ENCODE data around the gene PINK1.

PINK1 gene

GRCh38 chr1:20634065-20634593, 871 bp downstream of the PINK1 start:
- no peak for DNase-seq (ENCODE audit: low read depth)
- H3K4me3 ChIP-seq (ENCODE audit: low read depth, low read length) = peak overlapping the region; percentile 87
- TF ChIP-seq CTCF (conservative IDR thresholded peaks at IDR 0.05; ENCODE audit: low read depth, low read length) = no peak

- TF ChIP-seq CTCF (conservative IDR thresholded peaks at IDR 0.05; ENCODE audit: low read depth, low read length) = no peak
- DNase-seq (ENCODE audit: low read depth) = peak; percentile 72
- H3K4me3 ChIP-seq (ENCODE audit: low read depth, low read length) = peak overlapping the region; percentile 87
Measured at GRCh38 chr1:20634594-20635084, 1.4 kb downstream of the PINK1 start.

- H3K4me3 ChIP-seq (ENCODE audit: low read depth, low read length) = no peak overlapping the region
- no peak for DNase-seq (ENCODE audit: low read depth)
- no peak for TF ChIP-seq CTCF (conservative IDR thresholded peaks at IDR 0.05; ENCODE audit: low read depth, low read length)
Measured at GRCh38 chr1:20636785-20637347, 3.6 kb downstream of the PINK1 start.

GRCh38 chr1:20640183-20640597, 6.9 kb downstream of the PINK1 start:
- H3K4me3 ChIP-seq (ENCODE audit: low read depth, low read length) = no peak overlapping the region
- peak; percentile 73 for DNase-seq (ENCODE audit: low read depth)
- peak; percentile 83 for TF ChIP-seq CTCF (conservative IDR thresholded peaks at IDR 0.05; ENCODE audit: low read depth, low read length)

- H3K4me3 ChIP-seq (ENCODE audit: low read depth, low read length) = no peak overlapping the region
- no peak for TF ChIP-seq CTCF (conservative IDR thresholded peaks at IDR 0.05; ENCODE audit: low read depth, low read length)
- no peak for DNase-seq (ENCODE audit: low read depth)
Measured at GRCh38 chr1:20641975-20642374, 8.7 kb downstream of the PINK1 start.

GRCh38 chr1:20643080-20643479, 9.8 kb downstream of the PINK1 start:
- TF ChIP-seq CTCF (conservative IDR thresholded peaks at IDR 0.05; ENCODE audit: low read depth, low read length) = no peak
- no peak overlapping the region for H3K4me3 ChIP-seq (ENCODE audit: low read depth, low read length)
- DNase-seq (ENCODE audit: low read depth) = no peak

GRCh38 chr1:20644416-20644815, 11.2 kb downstream of the PINK1 start:
- no peak for DNase-seq (ENCODE audit: low read depth)
- no peak overlapping the region for H3K4me3 ChIP-seq (ENCODE audit: low read depth, low read length)
- TF ChIP-seq CTCF (conservative IDR thresholded peaks at IDR 0.05; ENCODE audit: low read depth, low read length) = no peak

Measured in choroid plexus epithelial cell (primary cell).